HCT116 (cell line): ENCODE results near the gene SLC38A3. TPM values are rescaled to one million over a fixed set of nuclear protein-coding genes. Genes with fewer than 3 reads are reported as not detected.

ENCODE experiments used
- ATAC-seq: fragments of 200-7000 bp; cut with Tn5 transposase; 2 replicates; pipeline ENCODE4 v1.9.1; 2020; ENCODE audit warnings: mild to moderate bottlenecking, moderate library complexity
- BruUV-seq: library from RNA; stranded (reverse); fragments of 400-500 nt; replicated peaks from 2 replicates; lab custom pipeline; 2021; lab: Mats Ljungman, UMichigan
- CTCF ChIA-PET: fragments of 300-600 bp; sonication (Branson Sonifier 250); formaldehyde crosslinking; loops from one replicate; lab custom pipeline; 2021; ENCODE audit warnings: antibody characterized with exemption; lab: Charles Lee
- POLR2A ChIA-PET: fragments of 300-600, 350-600 bp; sonication (Branson Sonifier 250); formaldehyde crosslinking; loops from one replicate; lab custom pipeline; 2021; ENCODE audit warnings: antibody characterized with exemption; lab: Charles Lee
- RAD21 ChIA-PET, 2 experiments: fragments of 300-600 bp; sonication (Branson Sonifier 250); formaldehyde crosslinking; loops; one replicate each; lab custom pipeline; 2023; ENCODE audit warnings: low total read pairs in 2 of 2; ENCODE audit not compliant: uncharacterized antibody in 2 of 2, unreplicated experiment in 2 of 2, low non-redundant PET in 1 of 2; lab: Charles Lee
- DNase-seq: peaks from one replicate; pipeline ENCODE4 v3.0.0-alpha.2; 2010; ENCODE audit warnings: low read depth, low spot score
- H2AFZ ChIP-seq: fragments of 200-600 bp; shearing (Covaris generic), sonication (generic); 2 replicates; pipeline ENCODE4 v1.6.1; 2017; ENCODE audit warnings: low read depth, mixed run types, mixed read lengths, antibody characterized with exemption, low read length; ENCODE audit not compliant: poor library complexity, severe bottlenecking
- H3K27ac ChIP-seq: 2 replicates; pipeline ENCODE4 v1.5.1; 2012; ENCODE audit warnings: low read depth, low read length
- H3K27me3 ChIP-seq: fragments of 200-600 bp; sonication (generic); 2 replicates; pipeline ENCODE4 v1.6.1; 2016; ENCODE audit warnings: mixed run types, low read length, mixed read lengths; ENCODE audit not compliant: insufficient read depth
- H3K36me3 ChIP-seq, 2 experiments: fragments of 200-500 bp in 1 of 2; fragments of 200-600 bp in 1 of 2; sonication (Bioruptor generic) in 1 of 2; sonication (generic) in 1 of 2; 2 replicates each; pipeline versions ENCODE4 v1.5.1 to v1.6.1; 2014 to 2016; ENCODE audit warnings: low read length in 2 of 2, inconsistent platforms in 1 of 2, mixed read lengths in 1 of 2, mixed run types in 1 of 2; ENCODE audit not compliant: insufficient read depth in 2 of 2, control insufficient read depth in 1 of 2
- H3K4me1 ChIP-seq, 2 experiments: fragments of 200-600 bp in 1 of 2; sonication (generic) in 1 of 2; 2 replicates each; pipeline versions ENCODE4 v1.5.1 to v1.6.1; 2012 to 2017; ENCODE audit warnings: low read length in 2 of 2, inconsistent platforms in 1 of 2, mild to moderate bottlenecking in 1 of 2, mixed read lengths in 1 of 2, mixed run types in 1 of 2, moderate library complexity in 1 of 2; ENCODE audit not compliant: insufficient read depth in 2 of 2, control insufficient read depth in 1 of 2
- H3K4me2 ChIP-seq: fragments of 200-600 bp; sonication (generic); 2 replicates; pipeline ENCODE4 v1.6.1; 2017; ENCODE audit warnings: mixed run types, low read length, mixed read lengths
- H3K4me3 ChIP-seq, 2 experiments: fragments of 200-600 bp in 1 of 2; sonication (generic) in 1 of 2; replicated peaks in 1 of 2; 2 replicates each; pipeline ENCODE4 v1.5.1; 2011 to 2016; ENCODE audit warnings: low read length in 2 of 2, control low read depth in 1 of 2, low read depth in 1 of 2, mild to moderate bottlenecking in 1 of 2, mixed read lengths in 1 of 2, mixed run types in 1 of 2
- H3K79me2 ChIP-seq: fragments of 200-600 bp; sonication (generic); 2 replicates; pipeline ENCODE4 v1.6.1; 2017; ENCODE audit warnings: mild to moderate bottlenecking, mixed run types, low read length, moderate library complexity, mixed read lengths; ENCODE audit not compliant: insufficient read depth
- H3K9ac ChIP-seq: fragments of 200-600 bp; sonication (generic); 2 replicates; pipeline ENCODE4 v1.6.1; 2016; ENCODE audit warnings: low read length, mixed read lengths
- H3K9me2 ChIP-seq: fragments of 200-600 bp; sonication (generic), shearing (Covaris generic); 2 replicates; pipeline ENCODE4 v1.6.1; 2017; ENCODE audit warnings: mixed run types, mild to moderate bottlenecking, moderate library complexity; ENCODE audit not compliant: insufficient read depth
- H3K9me3 ChIP-seq, 2 experiments: fragments of 200-500 bp in 1 of 2; fragments of 200-600 bp in 1 of 2; sonication (Bioruptor generic) in 1 of 2; sonication (generic) in 1 of 2; 2 replicates each; pipeline ENCODE4 v1.6.1; 2014 to 2017; ENCODE audit warnings: low read length in 2 of 2, mixed read lengths in 2 of 2, inconsistent platforms in 1 of 2, low read depth in 1 of 2, mild to moderate bottlenecking in 1 of 2, mixed run types in 1 of 2, moderate library complexity in 1 of 2; ENCODE audit not compliant: control insufficient read depth in 1 of 2, insufficient read depth in 1 of 2
- H4K20me1 ChIP-seq: fragments of 200-600 bp; sonication (generic), shearing (Covaris generic); 2 replicates; pipeline ENCODE4 v1.6.1; 2017; ENCODE audit warnings: mixed run types, mild to moderate bottlenecking, moderate library complexity; ENCODE audit not compliant: insufficient read depth
- CBX3 ChIP-seq: IDR thresholded peaks from 2 replicates; pipeline ENCODE4 v1.6.1; 2012; ENCODE audit warnings: low read depth
- CEBPB ChIP-seq: IDR thresholded peaks from 2 replicates; pipeline ENCODE4 v1.6.1; 2012; ENCODE audit warnings: low read depth
- CTCF ChIP-seq, 3 experiments: fragments of 200-600 bp in 1 of 3; sonication (generic) in 1 of 3; IDR thresholded peaks in 2 of 3; conservative IDR thresholded peaks in 1 of 3; 2 replicates each; pipeline ENCODE4 v1.5.1; 2012 to 2017; ENCODE audit warnings: low read depth in 2 of 3, low read length in 2 of 3, antibody characterized with exemption in 1 of 3, borderline replicate concordance in 1 of 3, control low read depth in 1 of 3, mild to moderate bottlenecking in 1 of 3, mixed read lengths in 1 of 3, mixed run types in 1 of 3, moderate library complexity in 1 of 3; ENCODE audit not compliant: insufficient read depth in 1 of 3
- EGR1 ChIP-seq: IDR thresholded peaks from 2 replicates; pipeline ENCODE4 v1.6.1; 2012; ENCODE audit warnings: low read depth
- ELF1 ChIP-seq: IDR thresholded peaks from 2 replicates; pipeline ENCODE4 v1.6.1; 2012; ENCODE audit warnings: low read depth, borderline replicate concordance
- EZH2 ChIP-seq: fragments of 200-600 bp; sonication (generic); IDR thresholded peaks from 2 replicates; pipeline ENCODE4 v1.6.1; 2017; ENCODE audit warnings: antibody characterized with exemption, mixed run types
- EZH2phosphoT487 ChIP-seq: fragments of 200-600 bp; IDR thresholded peaks from 2 replicates; pipeline ENCODE4 v1.6.1; 2018; ENCODE audit warnings: antibody characterized with exemption, borderline replicate concordance
- FOSL1 ChIP-seq: IDR thresholded peaks from 2 replicates; pipeline ENCODE4 v1.6.1; 2012; ENCODE audit warnings: low read depth
- JUND ChIP-seq: IDR thresholded peaks from 2 replicates; pipeline ENCODE4 v1.6.1; 2012
- POLR2A ChIP-seq: IDR thresholded peaks from 2 replicates; pipeline ENCODE4 v1.7.0; 2011; ENCODE audit warnings: borderline replicate concordance; ENCODE audit not compliant: insufficient read depth, insufficient read length; ENCODE audit errors: extremely low read depth
- SIN3A ChIP-seq: IDR thresholded peaks from 2 replicates; pipeline ENCODE4 v1.6.1; 2012; ENCODE audit warnings: low read depth
- SP1 ChIP-seq: IDR thresholded peaks from 2 replicates; pipeline ENCODE4 v1.6.1; 2012; ENCODE audit warnings: low read depth
- SRF ChIP-seq: IDR thresholded peaks from 2 replicates; pipeline ENCODE4 v1.6.1; 2012; ENCODE audit warnings: low read depth
- TCF7L2 ChIP-seq: IDR thresholded peaks from 2 replicates; pipeline ENCODE4 v1.7.0; 2011; ENCODE audit warnings: borderline replicate concordance, inconsistent platforms; ENCODE audit not compliant: insufficient read depth, insufficient read length; ENCODE audit errors: extremely low read depth
- YY1 ChIP-seq: IDR thresholded peaks from 2 replicates; pipeline ENCODE4 v1.6.1; 2011; ENCODE audit warnings: low read length, low read depth, moderate library complexity, mild to moderate bottlenecking; ENCODE audit not compliant: insufficient replicate concordance; ENCODE audit errors: extremely low read depth
- ZBTB33 ChIP-seq: IDR thresholded peaks from 2 replicates; pipeline ENCODE4 v1.6.1; 2011; ENCODE audit warnings: mild to moderate bottlenecking, low read length, moderate library complexity; ENCODE audit not compliant: insufficient replicate concordance; ENCODE audit errors: extremely low read depth
- ZFX ChIP-seq: fragments of 450-650 bp; IDR thresholded peaks from 2 replicates; pipeline ENCODE4 v1.6.1; 2017
- ZNF274 ChIP-seq: fragments of 200-500 bp; sonication (Bioruptor generic); IDR thresholded peaks from 2 replicates; pipeline ENCODE4 v1.6.1; 2014; ENCODE audit warnings: mild to moderate bottlenecking, low read depth, low read length, inconsistent platforms
- intact Hi-C: fragments of 100-400 bp; cut with micrococcal nuclease; formaldehyde crosslinking; loops from 2 replicates; pipeline ENCODE4 v1.10.0; 2022
- total RNA-seq: library from RNA; stranded (reverse); gene quantifications from one replicate; pipeline ENCODE4 v1.2.1, GENCODE V29; 2021; ENCODE audit not compliant: unreplicated experiment
- TF ChIP-seq, protein P1 (sequence below): IDR thresholded peaks from 2 replicates; pipeline ENCODE4 v1.6.1; 2012
- TF ChIP-seq, protein P2 (sequence below): IDR thresholded peaks from 2 replicates; pipeline ENCODE4 v1.6.1; 2012; ENCODE audit warnings: low read depth

SLC38A3 gene
- total RNA-seq, 1 experiment from 2014 or later = 3.1 TPM

DNA sequence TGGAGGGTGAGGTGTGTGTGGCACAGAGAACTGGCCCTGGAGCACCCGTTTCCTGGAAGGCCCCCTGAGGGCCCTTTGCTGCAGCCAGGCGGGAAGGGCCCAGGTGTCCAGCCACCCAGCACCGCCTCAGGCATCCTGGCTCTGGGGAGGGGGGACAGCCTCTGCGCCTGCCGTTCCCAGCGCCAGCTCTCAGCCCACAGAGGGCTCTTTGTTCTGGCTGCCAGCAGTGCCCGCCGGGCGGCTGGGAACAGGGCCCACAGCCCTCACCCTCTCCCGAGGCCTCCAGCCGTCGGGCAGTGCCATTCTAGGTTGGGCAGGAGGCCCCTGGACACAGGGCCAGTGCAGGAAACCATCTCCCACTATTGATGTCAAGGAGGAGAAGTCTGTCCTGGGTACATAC lies 8.3 kb downstream of the SLC38A3 start:
- ChIA-PET CTCF (no interaction called here), RAD21 (no interaction called here), POLR2A (no interaction called here)
- no peak overlapping the region for H3K4me3 ChIP-seq
- H2AFZ ChIP-seq = no peak overlapping the region
- H3K4me2 ChIP-seq = no peak overlapping the region
- peaks cover 0 to 5% of the 10 kb centered on the region in 2 experiments; a peak in 1 of 4 replicates for H3K4me1 ChIP-seq
- no peaks in the 10 kb centered on the region for H3K36me3 ChIP-seq
- no peaks in the 10 kb centered on the region for H4K20me1 ChIP-seq
- H3K9ac ChIP-seq = no peak overlapping the region
- H3K9me2 ChIP-seq = no peaks in the 10 kb centered on the region
- DNase-seq (no peak), ATAC-seq (no peak)
- H3K79me2 ChIP-seq = no peaks in the 10 kb centered on the region
- no peaks in the 10 kb centered on the region for H3K9me3 ChIP-seq
- H3K27me3 ChIP-seq = no peaks in the 10 kb centered on the region
- no peak overlapping the region for H3K27ac ChIP-seq
- BruUV-seq = no TSS peak
- TF ChIP-seq JUND = no peak
- TF ChIP-seq FOSL1 = no peak
- TF ChIP-seq POLR2A = no peak
- TF ChIP-seq ZFX = no peak
- TF ChIP-seq, protein P1, sequence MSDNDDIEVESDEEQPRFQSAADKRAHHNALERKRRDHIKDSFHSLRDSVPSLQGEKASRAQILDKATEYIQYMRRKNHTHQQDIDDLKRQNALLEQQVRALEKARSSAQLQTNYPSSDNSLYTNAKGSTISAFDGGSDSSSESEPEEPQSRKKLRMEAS = no peak
- no peak for TF ChIP-seq EZH2phosphoT487
- no peak for TF ChIP-seq TCF7L2
- no peak for TF ChIP-seq ELF1
- TF ChIP-seq SIN3A = no peak
- no peak for TF ChIP-seq YY1
- TF ChIP-seq SRF = no peak
- no peak for TF ChIP-seq SP1
- no peak for TF ChIP-seq CEBPB
- TF ChIP-seq CTCF (IDR thresholded peaks at IDR 0.05 in 2 of 3, conservative IDR thresholded peaks at IDR 0.05 in 1 of 3; ENCODE audit: borderline replicate concordance in 1 of 3, insufficient read depth in 1 of 3, low read depth in 2 of 3, low read length in 2 of 3) = no peak
- TF ChIP-seq EZH2 = no peak
- no peak for TF ChIP-seq ZNF274
- TF ChIP-seq, protein P2, sequence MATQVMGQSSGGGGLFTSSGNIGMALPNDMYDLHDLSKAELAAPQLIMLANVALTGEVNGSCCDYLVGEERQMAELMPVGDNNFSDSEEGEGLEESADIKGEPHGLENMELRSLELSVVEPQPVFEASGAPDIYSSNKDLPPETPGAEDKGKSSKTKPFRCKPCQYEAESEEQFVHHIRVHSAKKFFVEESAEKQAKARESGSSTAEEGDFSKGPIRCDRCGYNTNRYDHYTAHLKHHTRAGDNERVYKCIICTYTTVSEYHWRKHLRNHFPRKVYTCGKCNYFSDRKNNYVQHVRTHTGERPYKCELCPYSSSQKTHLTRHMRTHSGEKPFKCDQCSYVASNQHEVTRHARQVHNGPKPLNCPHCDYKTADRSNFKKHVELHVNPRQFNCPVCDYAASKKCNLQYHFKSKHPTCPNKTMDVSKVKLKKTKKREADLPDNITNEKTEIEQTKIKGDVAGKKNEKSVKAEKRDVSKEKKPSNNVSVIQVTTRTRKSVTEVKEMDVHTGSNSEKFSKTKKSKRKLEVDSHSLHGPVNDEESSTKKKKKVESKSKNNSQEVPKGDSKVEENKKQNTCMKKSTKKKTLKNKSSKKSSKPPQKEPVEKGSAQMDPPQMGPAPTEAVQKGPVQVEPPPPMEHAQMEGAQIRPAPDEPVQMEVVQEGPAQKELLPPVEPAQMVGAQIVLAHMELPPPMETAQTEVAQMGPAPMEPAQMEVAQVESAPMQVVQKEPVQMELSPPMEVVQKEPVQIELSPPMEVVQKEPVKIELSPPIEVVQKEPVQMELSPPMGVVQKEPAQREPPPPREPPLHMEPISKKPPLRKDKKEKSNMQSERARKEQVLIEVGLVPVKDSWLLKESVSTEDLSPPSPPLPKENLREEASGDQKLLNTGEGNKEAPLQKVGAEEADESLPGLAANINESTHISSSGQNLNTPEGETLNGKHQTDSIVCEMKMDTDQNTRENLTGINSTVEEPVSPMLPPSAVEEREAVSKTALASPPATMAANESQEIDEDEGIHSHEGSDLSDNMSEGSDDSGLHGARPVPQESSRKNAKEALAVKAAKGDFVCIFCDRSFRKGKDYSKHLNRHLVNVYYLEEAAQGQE = no peak
- TF ChIP-seq CBX3 = no peak
- TF ChIP-seq ZBTB33 = no peak
- no peak for TF ChIP-seq EGR1
- intact Hi-C loops = no loop called here
